Body of pancreas (tissue), 4 donors: ENCODE measurements around the gene SHISA5.

Experiments
- CTCF ChIP-seq, 7 experiments: fragments of 450-650 bp in 4 of 7; fragments of 200-600 bp in 3 of 7; sonication (generic) in 3 of 7; IDR thresholded peaks; one replicate each; pipeline ENCODE4 v1.5.1; 2016 to 2019; ENCODE audit warnings: antibody characterized with exemption in 7 of 7
- POLR2A ChIP-seq, 3 donors: fragments of 450-650 bp; IDR thresholded peaks; one replicate each; pipeline ENCODE4 v1.6.1; 2016; ENCODE audit warnings: antibody characterized with exemption in 3 of 3, mild to moderate bottlenecking in 2 of 3

GRCh38 chr3:48507256-48508061 lies 3.5 kb upstream of the SHISA5 start:
- peak in 6 of 7 experiments; percentile 23 to 67 (median 55) for TF ChIP-seq CTCF (IDR thresholded peaks at IDR 0.05)
- TF ChIP-seq POLR2A (IDR thresholded peaks at IDR 0.05): no peak
